Endothelial cell of hepatic sinusoid (primary cell): ENCODE measurements around the gene CLIP4.

Experiments used
- in situ Hi-C: cut with HindIII; loops from 2 replicates; pipeline ENCODE4 v1.10.0; 2017; ENCODE audit warnings: low sequenced_read_pairs

CLIP4 gene

GRCh38 chr2:29218071-29218470, 102.9 kb downstream of the CLIP4 start:
- in situ Hi-C loops = no loop called here

DNA sequence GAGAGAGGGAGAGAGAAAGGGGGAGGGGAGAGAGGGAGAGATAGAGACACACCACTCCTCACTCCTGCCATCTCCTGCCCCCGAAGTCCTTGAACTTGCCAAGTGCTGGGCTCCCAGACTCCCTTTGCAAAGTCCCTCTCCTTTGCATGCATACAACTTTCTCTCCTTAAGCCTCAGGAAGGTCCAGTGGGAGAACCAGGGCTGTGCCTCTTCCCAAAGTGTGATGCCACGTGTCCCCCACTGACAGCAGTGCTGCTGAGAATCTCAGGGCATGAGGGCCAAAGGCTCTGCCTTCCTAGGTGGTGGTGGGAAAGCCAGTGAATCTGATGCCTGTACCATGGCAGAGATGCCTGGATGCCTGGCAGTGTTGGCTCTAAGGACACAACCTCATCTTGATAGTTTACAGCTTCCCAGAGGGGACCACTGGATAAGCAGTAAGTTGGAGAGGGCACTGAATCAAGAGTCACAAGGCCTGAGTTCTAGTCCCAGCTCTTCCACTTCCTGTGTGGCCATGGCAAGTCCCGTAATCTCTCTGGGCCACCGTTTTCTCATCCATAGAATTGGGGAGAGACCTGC, 103.4 kb downstream of the CLIP4 start:
- in situ Hi-C loops = no loop called here

- in situ Hi-C loops = no loop called here
Observed at GRCh38 chr2:29219374-29219773, 104.2 kb downstream of the CLIP4 start.

GRCh38 chr2:29220506-29221270, 105.5 kb downstream of the CLIP4 start:
- in situ Hi-C loops = no loop called here

GRCh38 chr2:29222381-29223179, 107.4 kb downstream of the CLIP4 start:
- in situ Hi-C loops = no loop called here

GRCh38 chr2:29223257-29223656, 108.0 kb downstream of the CLIP4 start:
- in situ Hi-C loops = no loop called here

DNA sequence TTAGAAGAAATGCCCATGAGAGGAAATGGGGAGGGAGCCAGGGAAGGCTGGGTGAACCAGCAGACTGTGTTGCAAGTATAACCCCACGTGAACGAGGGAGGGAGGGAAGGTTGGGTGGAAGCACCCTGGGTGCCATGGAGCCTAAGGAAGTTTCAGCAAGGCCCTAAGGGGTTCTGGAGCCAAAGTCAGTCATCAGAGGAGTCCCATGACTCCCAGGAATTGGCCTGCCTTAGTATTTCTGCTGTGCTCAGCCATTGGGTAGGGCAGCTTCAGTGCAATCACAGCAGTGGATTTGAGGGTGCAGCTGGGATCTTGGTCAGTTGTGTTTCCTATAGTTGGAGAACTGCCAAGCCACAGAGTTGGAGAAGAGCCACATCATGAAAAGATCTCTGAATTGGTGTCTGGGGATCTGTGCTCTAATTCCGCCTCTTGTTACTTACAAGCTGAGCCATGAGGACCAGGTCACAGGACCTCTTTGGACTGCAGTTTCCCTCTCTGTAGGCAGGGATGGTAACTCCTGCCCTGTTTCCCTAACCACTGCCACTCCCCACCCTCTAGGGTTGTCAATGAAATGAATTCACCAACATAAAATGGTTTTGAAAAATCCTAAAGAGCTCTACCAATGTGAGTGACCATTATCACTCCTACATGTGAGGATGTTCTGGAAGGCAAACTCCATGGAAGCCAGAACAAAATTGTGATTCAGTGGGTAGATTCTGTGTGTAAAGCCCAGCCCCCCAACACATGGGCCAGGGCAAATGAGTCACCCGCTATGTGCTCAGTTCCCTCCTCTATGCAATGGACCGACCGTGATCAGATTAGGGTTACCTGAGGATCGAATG, 108.9 kb downstream of the CLIP4 start:
- in situ Hi-C loops = no loop called here

GRCh38 chr2:29224693-29225551, 109.7 kb downstream of the CLIP4 start:
- in situ Hi-C loops = no loop called here

GRCh38 chr2:29225814-29226213, 110.6 kb downstream of the CLIP4 start:
- in situ Hi-C loops = no loop called here

GRCh38 chr2:29226375-29226774, 111.2 kb downstream of the CLIP4 start:
- in situ Hi-C loops = no loop called here

- in situ Hi-C loops = no loop called here
Observed at GRCh38 chr2:29226808-29227207, 111.6 kb downstream of the CLIP4 start.

DNA sequence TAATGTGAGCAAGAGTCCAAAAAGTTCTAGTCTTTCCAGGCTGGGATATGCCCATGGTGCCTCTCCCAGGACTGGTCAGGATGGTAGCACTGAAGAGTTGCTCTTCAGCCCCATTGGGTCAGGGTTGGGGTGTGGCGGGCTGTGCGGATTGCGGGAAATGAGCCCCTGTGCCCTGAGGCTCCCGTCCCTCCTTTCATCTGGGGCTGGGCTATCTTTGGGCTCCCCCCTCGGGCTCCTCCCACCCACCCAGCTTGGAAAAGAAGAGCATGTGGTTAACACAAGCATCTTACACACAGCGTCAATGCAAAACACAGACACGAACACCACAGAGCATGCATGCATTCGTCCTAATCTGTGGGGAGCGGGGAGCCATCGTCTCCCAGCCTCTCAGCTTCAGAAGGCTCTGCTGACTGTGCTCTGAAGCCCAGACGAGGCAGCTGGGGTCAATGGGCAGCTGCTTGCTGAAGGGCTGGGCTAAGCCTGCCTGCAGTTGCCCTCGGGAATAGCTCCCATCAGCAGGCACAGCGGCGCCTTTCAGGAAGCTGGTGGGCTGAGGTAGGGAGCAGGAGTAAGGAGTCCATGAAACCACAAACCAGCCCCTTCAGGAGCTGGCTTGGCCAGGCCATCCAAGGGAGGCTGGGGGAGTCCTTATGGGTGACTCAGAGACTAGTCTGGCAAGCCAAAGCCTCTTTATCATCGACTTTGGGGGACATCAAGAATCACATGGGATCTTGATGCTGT, 112.9 kb downstream of the CLIP4 start:
- in situ Hi-C loops = no loop called here

- in situ Hi-C loops = no loop called here
Observed at GRCh38 chr2:29228947-29229346, 113.7 kb downstream of the CLIP4 start.

GRCh38 chr2:29229640-29230039, 114.4 kb downstream of the CLIP4 start:
- in situ Hi-C loops = no loop called here

GRCh38 chr2:29232041-29232440, 116.8 kb downstream of the CLIP4 start:
- in situ Hi-C loops = no loop called here

DNA sequence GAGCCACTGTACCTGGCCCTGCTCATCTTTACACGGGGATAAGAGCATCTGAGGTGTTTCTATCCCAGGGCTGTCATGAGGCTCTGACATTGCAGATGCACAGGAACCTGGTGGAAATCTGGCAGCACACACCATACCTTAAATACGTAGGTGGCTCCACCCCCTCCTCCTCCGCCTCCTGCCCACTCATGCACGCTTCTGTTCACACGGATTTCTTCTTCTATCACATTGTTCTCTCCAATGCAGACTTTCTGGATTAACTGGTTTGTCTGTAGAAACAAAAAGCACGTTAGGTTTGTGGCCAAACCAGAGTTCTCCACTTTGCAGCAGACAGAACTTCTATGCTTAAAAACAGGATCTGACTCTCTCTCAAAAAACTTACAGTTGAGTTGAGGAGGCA, 118.2 kb downstream of the CLIP4 start:
- in situ Hi-C loops = no loop called here

GRCh38 chr2:29235411-29235810, 120.2 kb downstream of the CLIP4 start:
- in situ Hi-C loops = no loop called here

- in situ Hi-C loops = no loop called here
Observed at GRCh38 chr2:29236074-29236473, 120.9 kb downstream of the CLIP4 start.

- in situ Hi-C loops = no loop called here
Observed at GRCh38 chr2:29238497-29238896, 123.3 kb downstream of the CLIP4 start.
